HEK293 (cell line): Measurements from ENCODE around the gene ABCA1.

Source experiments
- CTCF ChIA-PET: fragments of 350-600 bp; formaldehyde crosslinking; extraction: SDS; loops from one replicate; lab custom pipeline; 2021; ENCODE audit warnings: antibody characterized with exemption; lab: Yijun Ruan, JAX
- POLR2A ChIA-PET: fragments of 300-600 bp; formaldehyde crosslinking; extraction: SDS; loops from one replicate; lab custom pipeline; 2020; ENCODE audit warnings: antibody characterized with exemption, inconsistent platforms; lab: Yijun Ruan, JAX
- H3K27ac ChIP-seq: fragments of 200-500 bp; sonication (Bioruptor generic); 2 replicates; pipeline ENCODE4 v1.5.1; 2014; ENCODE audit warnings: low read depth, low read length, control low read depth, inconsistent platforms; ENCODE audit errors: extremely low read depth
- H3K36me3 ChIP-seq, 2 experiments: fragments of 200-500 bp in 1 of 2; sonication (Bioruptor generic) in 1 of 2; 1 replicate in 1 of 2; 2 replicates in 1 of 2; pipeline ENCODE4 v1.5.1; 2014 to 2017; ENCODE audit warnings: inconsistent platforms in 2 of 2, low read length in 2 of 2; ENCODE audit not compliant: control insufficient read depth in 2 of 2, insufficient read depth in 1 of 2
- H3K4me1 ChIP-seq: fragments of 200-500 bp; sonication (Bioruptor generic); 2 replicates; pipeline ENCODE4 v1.5.1; 2014; ENCODE audit warnings: mild to moderate bottlenecking, low read length, inconsistent platforms; ENCODE audit not compliant: control insufficient read depth, insufficient read depth
- H3K4me3 ChIP-seq: 2 replicates; pipeline ENCODE4 v1.5.1; 2011; ENCODE audit warnings: low read depth, mild to moderate bottlenecking, control low read depth, low read length, moderate library complexity
- H3K9me3 ChIP-seq: fragments of 200-500 bp; sonication (Bioruptor generic); 2 replicates; pipeline ENCODE4 v1.5.1; 2014; ENCODE audit warnings: low read depth, low read length, inconsistent platforms; ENCODE audit not compliant: control insufficient read depth, insufficient read depth
- HOXA7 ChIP-seq: sonication (generic); formaldehyde crosslinking; IDR thresholded peaks from 2 replicates; pipeline ENCODE4 v1.8.1; 2022; ENCODE audit warnings: missing genetic modification reagents, borderline replicate concordance
- REST ChIP-seq: fragments of 450-650 bp; formaldehyde crosslinking; IDR thresholded peaks from 2 replicates; pipeline ENCODE4 v1.5.1; 2016; ENCODE audit warnings: missing biosample characterization, missing genetic modification characterization
- ZNF239 ChIP-seq: fragments of 450-650 bp; formaldehyde crosslinking; IDR thresholded peaks from 2 replicates; pipeline ENCODE4 v1.5.1; 2016; ENCODE audit warnings: missing biosample characterization, missing genetic modification characterization
- ZNF280C ChIP-seq: fragments of 450-650 bp; formaldehyde crosslinking; IDR thresholded peaks from 2 replicates; pipeline ENCODE4 v1.5.1; 2016; ENCODE audit warnings: missing biosample characterization, missing genetic modification characterization
- ZNF391 ChIP-seq: fragments of 450-650 bp; formaldehyde crosslinking; IDR thresholded peaks from 2 replicates; pipeline ENCODE4 v1.5.1; 2016; ENCODE audit warnings: low read depth, missing biosample characterization, missing genetic modification characterization, borderline replicate concordance
- ZNF473 ChIP-seq: fragments of 450-650 bp; formaldehyde crosslinking; IDR thresholded peaks from 2 replicates; pipeline ENCODE4 v1.5.1; 2017; ENCODE audit warnings: missing biosample characterization, missing genetic modification characterization
- ZNF701 ChIP-seq: fragments of 450-650 bp; formaldehyde crosslinking; IDR thresholded peaks from 2 replicates; pipeline ENCODE4 v1.5.1; 2016; ENCODE audit warnings: missing biosample characterization, missing genetic modification characterization
- ZNF707 ChIP-seq: fragments of 450-650 bp; formaldehyde crosslinking; IDR thresholded peaks from 2 replicates; pipeline ENCODE4 v1.5.1; 2016; ENCODE audit warnings: missing biosample characterization, missing genetic modification characterization
- ZNF777 ChIP-seq: fragments of 450-650 bp; formaldehyde crosslinking; IDR thresholded peaks from 2 replicates; pipeline ENCODE4 v1.5.1; 2017; ENCODE audit warnings: missing biosample characterization, missing genetic modification characterization, borderline replicate concordance
- TF ChIP-seq, protein P1 (sequence below): fragments of 450-650 bp; formaldehyde crosslinking; IDR thresholded peaks from 2 replicates; pipeline ENCODE4 v1.5.0; 2017; ENCODE audit warnings: missing biosample characterization, missing genetic modification characterization, borderline replicate concordance
- TF ChIP-seq, protein P2 (sequence below): fragments of 450-650 bp; formaldehyde crosslinking; IDR thresholded peaks from 2 replicates; pipeline ENCODE4 v1.5.1; 2017; ENCODE audit warnings: missing biosample characterization, missing genetic modification characterization
- TF ChIP-seq, protein P3 (sequence below): fragments of 450-650 bp; formaldehyde crosslinking; IDR thresholded peaks from 2 replicates; pipeline ENCODE4 v1.5.1; 2016; ENCODE audit warnings: missing biosample characterization, missing genetic modification characterization
- TF ChIP-seq, protein P4 (sequence below): fragments of 450-650 bp; formaldehyde crosslinking; IDR thresholded peaks from 2 replicates; pipeline ENCODE4 v1.5.1; 2016; ENCODE audit warnings: missing biosample characterization, missing genetic modification characterization
- TF ChIP-seq, protein P5 (sequence below): fragments of 450-650 bp; IDR thresholded peaks from 2 replicates; pipeline ENCODE4 v1.5.1; 2018; ENCODE audit warnings: missing biosample characterization, missing genetic modification characterization

Gene ABCA1

GRCh38 chr9:104944871-104945270 lies 16.9 kb upstream of the ABCA1 start:
- Histone ChIP-seq H3K4me1 (no peaks in the 10 kb centered on the region), H3K4me3 (no peak overlapping the region), H3K36me3 (no peaks in the 10 kb centered on the region), H3K27ac (no peak overlapping the region), H3K9me3 (no peaks in the 10 kb centered on the region)
- CTCF ChIA-PET, result no interaction called here
- POLR2A ChIA-PET, result no interaction called here
- TF ChIP-seq ZNF701 (no peak), ZNF391 (tag by site-specific recombination) (no peak), ZNF777 (tag by site-specific recombination) (no peak), ZNF707 (tag by site-specific recombination) (no peak), REST (tag by site-specific recombination) (no peak), HOXA7 (CRISPR knock-in tag) (no peak), ZNF239 (tag by site-specific recombination) (no peak), ZNF280C (tag by site-specific recombination) (no peak), ZNF473 (no peak)
- TF ChIP-seq, protein P1, sequence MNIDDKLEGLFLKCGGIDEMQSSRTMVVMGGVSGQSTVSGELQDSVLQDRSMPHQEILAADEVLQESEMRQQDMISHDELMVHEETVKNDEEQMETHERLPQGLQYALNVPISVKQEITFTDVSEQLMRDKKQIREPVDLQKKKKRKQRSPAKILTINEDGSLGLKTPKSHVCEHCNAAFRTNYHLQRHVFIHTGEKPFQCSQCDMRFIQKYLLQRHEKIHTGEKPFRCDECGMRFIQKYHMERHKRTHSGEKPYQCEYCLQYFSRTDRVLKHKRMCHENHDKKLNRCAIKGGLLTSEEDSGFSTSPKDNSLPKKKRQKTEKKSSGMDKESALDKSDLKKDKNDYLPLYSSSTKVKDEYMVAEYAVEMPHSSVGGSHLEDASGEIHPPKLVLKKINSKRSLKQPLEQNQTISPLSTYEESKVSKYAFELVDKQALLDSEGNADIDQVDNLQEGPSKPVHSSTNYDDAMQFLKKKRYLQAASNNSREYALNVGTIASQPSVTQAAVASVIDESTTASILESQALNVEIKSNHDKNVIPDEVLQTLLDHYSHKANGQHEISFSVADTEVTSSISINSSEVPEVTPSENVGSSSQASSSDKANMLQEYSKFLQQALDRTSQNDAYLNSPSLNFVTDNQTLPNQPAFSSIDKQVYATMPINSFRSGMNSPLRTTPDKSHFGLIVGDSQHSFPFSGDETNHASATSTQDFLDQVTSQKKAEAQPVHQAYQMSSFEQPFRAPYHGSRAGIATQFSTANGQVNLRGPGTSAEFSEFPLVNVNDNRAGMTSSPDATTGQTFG (tag by site-specific recombination), result no peak
- TF ChIP-seq, protein P2, sequence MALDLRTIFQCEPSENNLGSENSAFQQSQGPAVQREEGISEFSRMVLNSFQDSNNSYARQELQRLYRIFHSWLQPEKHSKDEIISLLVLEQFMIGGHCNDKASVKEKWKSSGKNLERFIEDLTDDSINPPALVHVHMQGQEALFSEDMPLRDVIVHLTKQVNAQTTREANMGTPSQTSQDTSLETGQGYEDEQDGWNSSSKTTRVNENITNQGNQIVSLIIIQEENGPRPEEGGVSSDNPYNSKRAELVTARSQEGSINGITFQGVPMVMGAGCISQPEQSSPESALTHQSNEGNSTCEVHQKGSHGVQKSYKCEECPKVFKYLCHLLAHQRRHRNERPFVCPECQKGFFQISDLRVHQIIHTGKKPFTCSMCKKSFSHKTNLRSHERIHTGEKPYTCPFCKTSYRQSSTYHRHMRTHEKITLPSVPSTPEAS (tag by site-specific recombination), result no peak
- TF ChIP-seq, protein P3, sequence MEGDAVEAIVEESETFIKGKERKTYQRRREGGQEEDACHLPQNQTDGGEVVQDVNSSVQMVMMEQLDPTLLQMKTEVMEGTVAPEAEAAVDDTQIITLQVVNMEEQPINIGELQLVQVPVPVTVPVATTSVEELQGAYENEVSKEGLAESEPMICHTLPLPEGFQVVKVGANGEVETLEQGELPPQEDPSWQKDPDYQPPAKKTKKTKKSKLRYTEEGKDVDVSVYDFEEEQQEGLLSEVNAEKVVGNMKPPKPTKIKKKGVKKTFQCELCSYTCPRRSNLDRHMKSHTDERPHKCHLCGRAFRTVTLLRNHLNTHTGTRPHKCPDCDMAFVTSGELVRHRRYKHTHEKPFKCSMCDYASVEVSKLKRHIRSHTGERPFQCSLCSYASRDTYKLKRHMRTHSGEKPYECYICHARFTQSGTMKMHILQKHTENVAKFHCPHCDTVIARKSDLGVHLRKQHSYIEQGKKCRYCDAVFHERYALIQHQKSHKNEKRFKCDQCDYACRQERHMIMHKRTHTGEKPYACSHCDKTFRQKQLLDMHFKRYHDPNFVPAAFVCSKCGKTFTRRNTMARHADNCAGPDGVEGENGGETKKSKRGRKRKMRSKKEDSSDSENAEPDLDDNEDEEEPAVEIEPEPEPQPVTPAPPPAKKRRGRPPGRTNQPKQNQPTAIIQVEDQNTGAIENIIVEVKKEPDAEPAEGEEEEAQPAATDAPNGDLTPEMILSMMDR (tag by site-specific recombination), result no peak
- TF ChIP-seq, protein P4, sequence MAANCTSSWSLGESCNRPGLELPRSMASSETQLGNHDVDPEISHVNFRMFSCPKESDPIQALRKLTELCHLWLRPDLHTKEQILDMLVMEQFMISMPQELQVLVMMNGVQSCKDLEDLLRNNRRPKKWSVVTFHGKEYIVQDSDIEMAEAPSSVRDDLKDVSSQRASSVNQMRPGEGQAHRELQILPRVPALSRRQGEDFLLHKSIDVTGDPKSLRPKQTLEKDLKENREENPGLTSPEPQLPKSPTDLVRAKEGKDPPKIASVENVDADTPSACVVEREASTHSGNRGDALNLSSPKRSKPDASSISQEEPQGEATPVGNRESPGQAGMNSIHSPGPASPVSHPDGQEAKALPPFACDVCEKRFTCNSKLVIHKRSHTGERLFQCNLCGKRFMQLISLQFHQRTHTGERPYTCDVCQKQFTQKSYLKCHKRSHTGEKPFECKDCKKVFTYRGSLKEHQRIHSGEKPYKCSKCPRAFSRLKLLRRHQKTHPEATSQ (tag by site-specific recombination), result no peak
- TF ChIP-seq, protein P5, sequence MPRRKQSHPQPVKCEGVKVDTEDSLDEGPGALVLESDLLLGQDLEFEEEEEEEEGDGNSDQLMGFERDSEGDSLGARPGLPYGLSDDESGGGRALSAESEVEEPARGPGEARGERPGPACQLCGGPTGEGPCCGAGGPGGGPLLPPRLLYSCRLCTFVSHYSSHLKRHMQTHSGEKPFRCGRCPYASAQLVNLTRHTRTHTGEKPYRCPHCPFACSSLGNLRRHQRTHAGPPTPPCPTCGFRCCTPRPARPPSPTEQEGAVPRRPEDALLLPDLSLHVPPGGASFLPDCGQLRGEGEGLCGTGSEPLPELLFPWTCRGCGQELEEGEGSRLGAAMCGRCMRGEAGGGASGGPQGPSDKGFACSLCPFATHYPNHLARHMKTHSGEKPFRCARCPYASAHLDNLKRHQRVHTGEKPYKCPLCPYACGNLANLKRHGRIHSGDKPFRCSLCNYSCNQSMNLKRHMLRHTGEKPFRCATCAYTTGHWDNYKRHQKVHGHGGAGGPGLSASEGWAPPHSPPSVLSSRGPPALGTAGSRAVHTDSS (tag by site-specific recombination), result no peak
- TF ChIP-seq, all 188 proteins: peak for 0
